SK-N-SH treated with all-trans-retinoic acid at 6 μM for 48 hours (cell line): Measurements from ENCODE around the gene IL4R.
"Not testable (repeated sequence)": the region's sequence is repeated elsewhere in the genome, so short reads cannot be mapped to it uniquely, and the experiment has no call there.

Experiments
- ATAC-seq: fragments of 200-7000 bp; cut with Tn5 transposase; 3 replicates; pipeline ENCODE4 v1.9.1; 2020; ENCODE audit warnings: mild to moderate bottlenecking, moderate library complexity
- ARNTL ChIP-seq: fragments of 450-650 bp; formaldehyde crosslinking; IDR thresholded peaks from 2 replicates; pipeline ENCODE4 v1.5.0; 2020; ENCODE audit warnings: low read depth, mild to moderate bottlenecking, moderate library complexity, borderline replicate concordance
- BACH2 ChIP-seq: fragments of 250-450 bp; sonication (Bioruptor Pico); IDR thresholded peaks from 2 replicates; pipeline ENCODE4 v1.9.0; 2021; ENCODE audit warnings: mild to moderate bottlenecking, borderline replicate concordance
- CSDC2 ChIP-seq: fragments of 250-450 bp; sonication (Bioruptor Pico); IDR thresholded peaks from 2 replicates; pipeline ENCODE4 v1.5.0; 2020; ENCODE audit warnings: mild to moderate bottlenecking, moderate library complexity
- ESRRG ChIP-seq: fragments of 250-450 bp; sonication (Bioruptor Pico); IDR thresholded peaks from 2 replicates; pipeline ENCODE4 v1.6.1; 2021; ENCODE audit warnings: mild to moderate bottlenecking
- GLIS3 ChIP-seq: fragments of 250-450 bp; sonication (Bioruptor Pico); IDR thresholded peaks from 2 replicates; pipeline ENCODE4 v1.5.0; 2020; ENCODE audit warnings: mild to moderate bottlenecking, moderate library complexity
- ISL1 ChIP-seq: fragments of 250-450 bp; sonication (Bioruptor Pico); IDR thresholded peaks from 2 replicates; pipeline ENCODE4 v2.1.2; 2022; ENCODE audit warnings: mild to moderate bottlenecking, moderate library complexity
- RARB ChIP-seq: fragments of 250-450 bp; sonication (Bioruptor Pico); IDR thresholded peaks from 2 replicates; pipeline ENCODE4 v1.8.0; 2021; ENCODE audit warnings: mild to moderate bottlenecking, moderate library complexity
- SNAI2 ChIP-seq: fragments of 250-450 bp; sonication (Bioruptor Pico); IDR thresholded peaks from 2 replicates; pipeline ENCODE4 v1.5.0; 2020; ENCODE audit warnings: mild to moderate bottlenecking, moderate library complexity
- TCF4 ChIP-seq: fragments of 250-450 bp; sonication (Bioruptor Pico); IDR thresholded peaks from 2 replicates; pipeline ENCODE4 v1.8.0; 2021; ENCODE audit warnings: mild to moderate bottlenecking, moderate library complexity, borderline replicate concordance
- TOX ChIP-seq: fragments of 250-450 bp; sonication (Bioruptor Pico); IDR thresholded peaks from 2 replicates; pipeline ENCODE4 v1.8.0; 2021; ENCODE audit warnings: mild to moderate bottlenecking, moderate library complexity, borderline replicate concordance
- ZC3H10 ChIP-seq: fragments of 250-450 bp; sonication (Bioruptor Pico); IDR thresholded peaks from 2 replicates; pipeline ENCODE4 v1.5.1; 2021; ENCODE audit warnings: mild to moderate bottlenecking, moderate library complexity
- ZFP3 ChIP-seq: fragments of 250-450 bp; sonication (Bioruptor Pico); IDR thresholded peaks from 2 replicates; pipeline ENCODE4 v1.5.0; 2020; ENCODE audit warnings: mild to moderate bottlenecking, moderate library complexity
- ZFP30 ChIP-seq: fragments of 450-650 bp; formaldehyde crosslinking; IDR thresholded peaks from 2 replicates; pipeline ENCODE4 v1.5.0; 2022; ENCODE audit warnings: mild to moderate bottlenecking, moderate library complexity
- ZNF565 ChIP-seq: fragments of 450-650 bp; formaldehyde crosslinking; conservative IDR thresholded peaks from 2 replicates; pipeline ENCODE4 v1.5.0; 2020; ENCODE audit warnings: low read depth, mild to moderate bottlenecking, moderate library complexity
- ZNF70 ChIP-seq: fragments of 450-650 bp; formaldehyde crosslinking; IDR thresholded peaks from 2 replicates; pipeline ENCODE4 v1.5.0; 2020; ENCODE audit warnings: mild to moderate bottlenecking, moderate library complexity
- ZNF8 ChIP-seq: fragments of 450-650 bp; formaldehyde crosslinking; IDR thresholded peaks from 2 replicates; pipeline ENCODE4 v1.5.0; 2020; ENCODE audit warnings: mild to moderate bottlenecking, moderate library complexity
- TF ChIP-seq, protein P1 (sequence below): fragments of 250-450 bp; sonication (Bioruptor Pico); IDR thresholded peaks from 2 replicates; pipeline ENCODE4 v1.5.0; 2020; ENCODE audit warnings: mild to moderate bottlenecking, moderate library complexity
- TF ChIP-seq, protein P2 (sequence below): fragments of 250-450 bp; sonication (Bioruptor Pico); IDR thresholded peaks from 2 replicates; pipeline ENCODE4 v1.5.1; 2021; ENCODE audit warnings: mild to moderate bottlenecking, moderate library complexity
- TF ChIP-seq, protein P3 (sequence below): fragments of 250-450 bp; sonication (Bioruptor Pico); IDR thresholded peaks from 2 replicates; pipeline ENCODE4 v1.8.0; 2021; ENCODE audit warnings: low read depth, mild to moderate bottlenecking, moderate library complexity, borderline replicate concordance
- TF ChIP-seq, protein P4 (sequence below): fragments of 250-450 bp; sonication (Bioruptor Pico); IDR thresholded peaks from 2 replicates; pipeline ENCODE4 v1.8.0; 2020; ENCODE audit warnings: mild to moderate bottlenecking, moderate library complexity, borderline replicate concordance

Gene IL4R

DNA sequence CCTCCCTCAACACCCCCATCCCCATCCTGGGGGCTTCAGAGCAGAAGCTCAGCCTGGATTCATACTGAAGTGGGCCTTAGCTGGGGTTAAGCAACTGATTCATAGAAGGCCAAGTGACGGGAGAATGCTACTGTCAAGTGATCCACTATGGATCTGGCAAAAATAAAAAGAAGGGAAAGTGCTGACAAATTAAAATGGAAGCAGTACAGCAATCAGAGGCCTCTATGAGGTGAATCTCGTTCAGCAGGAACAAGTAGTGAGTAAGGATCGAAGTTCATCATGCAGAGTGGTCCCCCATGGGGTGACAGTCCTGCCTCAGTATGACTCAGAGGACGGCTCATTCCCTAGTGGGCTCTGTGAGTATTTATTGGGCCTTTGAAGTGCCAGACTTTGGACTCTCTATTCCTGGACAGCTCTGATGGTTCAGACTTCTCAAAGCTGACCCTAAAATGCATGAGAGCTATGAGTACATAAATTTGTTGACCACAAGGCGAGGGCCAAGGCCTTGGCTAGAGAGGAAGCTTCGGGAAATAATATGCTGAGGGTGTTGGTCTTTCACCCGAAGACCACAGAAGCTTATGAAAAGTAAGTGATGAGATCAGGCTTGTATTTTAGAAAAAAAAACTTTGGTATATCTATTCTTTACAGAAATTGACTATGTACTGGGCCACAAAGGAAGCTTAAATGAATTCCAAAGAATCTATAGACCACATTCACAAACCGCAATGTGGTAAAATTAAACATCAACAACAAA is 39.9 kb upstream of the IL4R start:
- ATAC-seq: peak; percentile 35; the same call in 2 of the 3 replicates
- TF ChIP-seq BACH2 (CRISPR knock-in tag) (no peak), SNAI2 (CRISPR knock-in tag) (no peak), TCF4 (no peak), ZNF70 (no peak)

DNA sequence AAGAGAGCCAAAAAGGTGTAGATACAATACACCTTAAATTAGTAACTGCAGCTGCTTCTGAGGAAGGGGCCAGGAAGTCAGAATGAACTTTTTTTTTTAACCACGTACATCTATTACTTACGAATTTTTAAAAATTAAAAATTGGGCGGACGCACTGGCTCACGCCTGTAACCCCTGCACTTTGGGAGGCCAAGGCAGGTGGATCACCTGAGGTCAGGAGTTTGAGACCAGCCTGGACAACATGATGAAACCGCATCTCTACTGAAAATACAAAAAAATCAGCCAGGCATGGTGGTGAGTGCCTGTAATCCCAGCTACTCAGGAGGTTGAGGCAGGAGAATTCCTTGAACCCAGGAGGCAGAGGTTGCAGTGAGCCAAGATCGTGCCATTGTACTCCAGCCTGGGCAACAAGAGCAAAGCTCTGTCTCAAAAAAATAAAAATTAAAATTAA is 39.3 kb upstream of the IL4R start:
- not testable (repeated sequence) for ATAC-seq

DNA sequence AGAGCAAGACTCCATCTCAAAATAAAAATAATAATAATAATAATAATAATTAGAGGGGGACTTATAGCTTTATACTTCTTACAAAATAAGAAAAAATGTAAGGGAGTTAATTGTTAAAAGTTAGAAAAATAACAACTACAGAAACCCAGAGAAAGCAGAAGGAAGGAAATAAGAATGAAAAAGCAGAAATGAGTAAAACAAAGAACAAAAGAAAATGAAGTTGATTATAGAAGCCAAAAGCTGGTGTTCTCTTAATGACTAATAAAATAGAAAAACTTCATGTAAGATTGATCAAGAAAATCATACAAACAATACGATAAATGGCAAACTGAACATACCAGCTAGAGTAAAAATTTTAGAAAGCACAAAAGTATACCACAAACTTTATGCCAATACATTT is 38.4 kb upstream of the IL4R start:
- no peak for ATAC-seq
- TF ChIP-seq ZFP30: no peak
- TF ChIP-seq SNAI2 (CRISPR knock-in tag): no peak
- TF ChIP-seq, protein P1, sequence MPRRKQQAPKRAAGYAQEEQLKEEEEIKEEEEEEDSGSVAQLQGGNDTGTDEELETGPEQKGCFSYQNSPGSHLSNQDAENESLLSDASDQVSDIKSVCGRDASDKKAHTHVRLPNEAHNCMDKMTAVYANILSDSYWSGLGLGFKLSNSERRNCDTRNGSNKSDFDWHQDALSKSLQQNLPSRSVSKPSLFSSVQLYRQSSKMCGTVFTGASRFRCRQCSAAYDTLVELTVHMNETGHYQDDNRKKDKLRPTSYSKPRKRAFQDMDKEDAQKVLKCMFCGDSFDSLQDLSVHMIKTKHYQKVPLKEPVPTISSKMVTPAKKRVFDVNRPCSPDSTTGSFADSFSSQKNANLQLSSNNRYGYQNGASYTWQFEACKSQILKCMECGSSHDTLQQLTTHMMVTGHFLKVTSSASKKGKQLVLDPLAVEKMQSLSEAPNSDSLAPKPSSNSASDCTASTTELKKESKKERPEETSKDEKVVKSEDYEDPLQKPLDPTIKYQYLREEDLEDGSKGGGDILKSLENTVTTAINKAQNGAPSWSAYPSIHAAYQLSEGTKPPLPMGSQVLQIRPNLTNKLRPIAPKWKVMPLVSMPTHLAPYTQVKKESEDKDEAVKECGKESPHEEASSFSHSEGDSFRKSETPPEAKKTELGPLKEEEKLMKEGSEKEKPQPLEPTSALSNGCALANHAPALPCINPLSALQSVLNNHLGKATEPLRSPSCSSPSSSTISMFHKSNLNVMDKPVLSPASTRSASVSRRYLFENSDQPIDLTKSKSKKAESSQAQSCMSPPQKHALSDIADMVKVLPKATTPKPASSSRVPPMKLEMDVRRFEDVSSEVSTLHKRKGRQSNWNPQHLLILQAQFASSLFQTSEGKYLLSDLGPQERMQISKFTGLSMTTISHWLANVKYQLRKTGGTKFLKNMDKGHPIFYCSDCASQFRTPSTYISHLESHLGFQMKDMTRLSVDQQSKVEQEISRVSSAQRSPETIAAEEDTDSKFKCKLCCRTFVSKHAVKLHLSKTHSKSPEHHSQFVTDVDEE (CRISPR knock-in tag): no peak
- TF ChIP-seq ZFP3 (CRISPR knock-in tag): no peak
- TF ChIP-seq ZNF565 (CRISPR knock-in tag): no peak
- no peak for TF ChIP-seq CSDC2 (CRISPR knock-in tag)
- no peak for TF ChIP-seq TCF4
- TF ChIP-seq RARB (CRISPR knock-in tag): no peak
- TF ChIP-seq ZNF70: no peak
- no peak for TF ChIP-seq ESRRG (CRISPR knock-in tag)
- no peak for TF ChIP-seq TOX

DNA sequence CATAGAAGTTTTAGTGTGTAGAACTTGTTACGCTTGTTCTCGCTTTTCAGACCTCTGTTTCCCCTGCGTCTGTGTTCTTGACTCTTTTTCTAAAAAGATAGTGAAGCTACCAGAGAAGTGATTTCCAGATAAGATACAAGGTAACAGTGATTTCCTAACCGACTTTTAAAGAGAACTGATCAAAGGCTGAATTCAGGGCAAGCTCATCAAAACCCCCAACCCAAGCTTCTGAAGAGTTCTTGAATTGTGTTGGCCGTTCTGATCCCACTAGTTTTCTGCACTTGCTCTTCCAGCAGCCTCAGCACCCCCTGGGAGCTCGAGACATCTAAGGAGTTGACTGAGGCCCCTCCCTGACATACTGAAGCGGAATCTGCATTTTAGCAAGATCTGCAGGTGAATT is 32.5 kb upstream of the IL4R start:
- TF ChIP-seq ZNF565 (CRISPR knock-in tag) (no peak), SNAI2 (CRISPR knock-in tag) (no peak), ZNF8 (CRISPR knock-in tag) (no peak), ESRRG (CRISPR knock-in tag) (no peak), GLIS3 (CRISPR knock-in tag) (no peak), ZFP30 (no peak), ISL1 (no peak), RARB (CRISPR knock-in tag) (no peak), ZFP3 (CRISPR knock-in tag) (no peak), ZC3H10 (no peak), ARNTL (CRISPR knock-in tag) (no peak), BACH2 (CRISPR knock-in tag) (no peak), TCF4 (no peak), CSDC2 (CRISPR knock-in tag) (no peak), ZNF70 (no peak)
- TF ChIP-seq, protein P2, sequence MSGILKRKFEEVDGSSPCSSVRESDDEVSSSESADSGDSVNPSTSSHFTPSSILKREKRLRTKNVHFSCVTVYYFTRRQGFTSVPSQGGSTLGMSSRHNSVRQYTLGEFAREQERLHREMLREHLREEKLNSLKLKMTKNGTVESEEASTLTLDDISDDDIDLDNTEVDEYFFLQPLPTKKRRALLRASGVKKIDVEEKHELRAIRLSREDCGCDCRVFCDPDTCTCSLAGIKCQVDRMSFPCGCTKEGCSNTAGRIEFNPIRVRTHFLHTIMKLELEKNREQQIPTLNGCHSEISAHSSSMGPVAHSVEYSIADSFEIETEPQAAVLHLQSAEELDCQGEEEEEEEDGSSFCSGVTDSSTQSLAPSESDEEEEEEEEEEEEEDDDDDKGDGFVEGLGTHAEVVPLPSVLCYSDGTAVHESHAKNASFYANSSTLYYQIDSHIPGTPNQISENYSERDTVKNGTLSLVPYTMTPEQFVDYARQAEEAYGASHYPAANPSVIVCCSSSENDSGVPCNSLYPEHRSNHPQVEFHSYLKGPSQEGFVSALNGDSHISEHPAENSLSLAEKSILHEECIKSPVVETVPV (CRISPR knock-in tag): no peak
- TF ChIP-seq, protein P3, sequence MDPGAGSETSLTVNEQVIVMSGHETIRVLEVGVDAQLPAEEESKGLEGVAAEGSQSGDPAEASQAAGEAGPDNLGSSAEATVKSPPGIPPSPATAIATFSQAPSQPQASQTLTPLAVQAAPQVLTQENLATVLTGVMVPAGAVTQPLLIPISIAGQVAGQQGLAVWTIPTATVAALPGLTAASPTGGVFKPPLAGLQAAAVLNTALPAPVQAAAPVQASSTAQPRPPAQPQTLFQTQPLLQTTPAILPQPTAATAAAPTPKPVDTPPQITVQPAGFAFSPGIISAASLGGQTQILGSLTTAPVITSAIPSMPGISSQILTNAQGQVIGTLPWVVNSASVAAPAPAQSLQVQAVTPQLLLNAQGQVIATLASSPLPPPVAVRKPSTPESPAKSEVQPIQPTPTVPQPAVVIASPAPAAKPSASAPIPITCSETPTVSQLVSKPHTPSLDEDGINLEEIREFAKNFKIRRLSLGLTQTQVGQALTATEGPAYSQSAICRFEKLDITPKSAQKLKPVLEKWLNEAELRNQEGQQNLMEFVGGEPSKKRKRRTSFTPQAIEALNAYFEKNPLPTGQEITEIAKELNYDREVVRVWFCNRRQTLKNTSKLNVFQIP (CRISPR knock-in tag): no peak
- TF ChIP-seq, protein P4, sequence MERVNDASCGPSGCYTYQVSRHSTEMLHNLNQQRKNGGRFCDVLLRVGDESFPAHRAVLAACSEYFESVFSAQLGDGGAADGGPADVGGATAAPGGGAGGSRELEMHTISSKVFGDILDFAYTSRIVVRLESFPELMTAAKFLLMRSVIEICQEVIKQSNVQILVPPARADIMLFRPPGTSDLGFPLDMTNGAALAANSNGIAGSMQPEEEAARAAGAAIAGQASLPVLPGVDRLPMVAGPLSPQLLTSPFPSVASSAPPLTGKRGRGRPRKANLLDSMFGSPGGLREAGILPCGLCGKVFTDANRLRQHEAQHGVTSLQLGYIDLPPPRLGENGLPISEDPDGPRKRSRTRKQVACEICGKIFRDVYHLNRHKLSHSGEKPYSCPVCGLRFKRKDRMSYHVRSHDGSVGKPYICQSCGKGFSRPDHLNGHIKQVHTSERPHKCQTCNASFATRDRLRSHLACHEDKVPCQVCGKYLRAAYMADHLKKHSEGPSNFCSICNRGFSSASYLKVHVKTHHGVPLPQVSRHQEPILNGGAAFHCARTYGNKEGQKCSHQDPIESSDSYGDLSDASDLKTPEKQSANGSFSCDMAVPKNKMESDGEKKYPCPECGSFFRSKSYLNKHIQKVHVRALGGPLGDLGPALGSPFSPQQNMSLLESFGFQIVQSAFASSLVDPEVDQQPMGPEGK (CRISPR knock-in tag): no peak
- TF ChIP-seq, protein P1 (CRISPR knock-in tag): no peak
- no peak for ATAC-seq
